Inferior parietal cortex (tissue), 1 donor: ENCODE results near the gene LSM4.
A peak's percentile ranks its signal among the peaks of the same experiment; 100 is the strongest.

Source experiments
- DNase-seq: peaks from one replicate; pipeline ENCODE4 v3.0.0-alpha.2; 2016; ENCODE audit errors: extremely low spot score

LSM4 gene

DNA sequence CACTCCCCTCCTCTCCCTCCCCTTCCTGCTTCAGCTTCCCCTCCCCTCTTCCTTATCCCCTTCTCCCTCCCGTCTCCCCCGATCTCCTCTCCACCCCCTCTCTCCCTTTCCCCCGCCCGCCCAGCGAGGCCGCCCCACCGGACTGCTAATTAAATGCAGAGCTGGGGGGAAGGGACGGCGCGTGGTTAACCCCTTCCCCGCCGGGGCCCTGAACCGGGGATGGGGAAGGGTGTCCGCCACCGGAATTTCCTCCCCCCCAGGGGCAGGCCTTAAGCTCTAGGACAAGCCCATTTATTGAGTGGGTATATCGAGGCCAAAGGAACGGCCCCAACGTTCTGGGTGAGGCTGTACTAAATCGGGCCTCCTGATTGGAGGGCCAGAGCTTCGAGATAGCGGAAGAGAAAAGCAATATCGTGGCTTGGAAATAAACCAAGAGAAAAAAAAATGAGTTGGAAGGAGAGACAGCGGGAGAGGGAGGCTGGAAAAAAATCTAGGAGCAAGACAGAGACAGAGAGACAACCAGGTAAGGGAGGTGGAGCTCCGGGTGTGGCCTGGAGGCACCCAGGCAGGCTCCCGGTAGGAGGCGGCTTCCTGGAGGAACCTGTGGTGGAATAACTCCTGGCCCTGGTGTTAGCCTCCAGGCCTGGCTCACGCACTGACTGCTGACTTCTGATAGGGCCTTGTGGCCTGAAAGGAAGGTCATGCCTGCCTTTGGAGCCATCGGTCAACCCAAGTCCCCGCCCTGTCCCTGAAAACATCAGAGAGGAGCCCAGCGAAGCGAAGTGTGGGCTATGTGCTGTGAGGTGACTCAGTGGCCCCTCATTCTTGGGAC is 29.9 kb downstream of the LSM4 start:
- DNase-seq, result no peak

DNA sequence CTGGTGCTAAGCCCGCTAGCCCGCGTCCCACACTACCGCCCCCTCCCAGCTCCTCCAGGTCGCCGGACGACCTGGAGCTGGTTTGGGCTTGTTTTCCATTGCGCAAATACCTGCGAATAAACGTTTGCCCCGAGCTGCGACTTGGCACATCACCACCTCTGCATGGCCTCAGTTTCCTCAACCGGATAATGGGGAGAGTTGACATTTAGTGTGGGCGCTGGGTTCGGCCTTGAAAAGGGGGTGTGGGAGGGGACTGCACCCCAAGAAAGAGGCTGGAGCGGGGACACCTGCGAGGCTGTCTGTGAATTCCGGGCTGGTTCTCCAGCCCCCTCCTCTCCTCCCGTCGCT is 30.4 kb downstream of the LSM4 start:
- DNase-seq, result no peak

DNA sequence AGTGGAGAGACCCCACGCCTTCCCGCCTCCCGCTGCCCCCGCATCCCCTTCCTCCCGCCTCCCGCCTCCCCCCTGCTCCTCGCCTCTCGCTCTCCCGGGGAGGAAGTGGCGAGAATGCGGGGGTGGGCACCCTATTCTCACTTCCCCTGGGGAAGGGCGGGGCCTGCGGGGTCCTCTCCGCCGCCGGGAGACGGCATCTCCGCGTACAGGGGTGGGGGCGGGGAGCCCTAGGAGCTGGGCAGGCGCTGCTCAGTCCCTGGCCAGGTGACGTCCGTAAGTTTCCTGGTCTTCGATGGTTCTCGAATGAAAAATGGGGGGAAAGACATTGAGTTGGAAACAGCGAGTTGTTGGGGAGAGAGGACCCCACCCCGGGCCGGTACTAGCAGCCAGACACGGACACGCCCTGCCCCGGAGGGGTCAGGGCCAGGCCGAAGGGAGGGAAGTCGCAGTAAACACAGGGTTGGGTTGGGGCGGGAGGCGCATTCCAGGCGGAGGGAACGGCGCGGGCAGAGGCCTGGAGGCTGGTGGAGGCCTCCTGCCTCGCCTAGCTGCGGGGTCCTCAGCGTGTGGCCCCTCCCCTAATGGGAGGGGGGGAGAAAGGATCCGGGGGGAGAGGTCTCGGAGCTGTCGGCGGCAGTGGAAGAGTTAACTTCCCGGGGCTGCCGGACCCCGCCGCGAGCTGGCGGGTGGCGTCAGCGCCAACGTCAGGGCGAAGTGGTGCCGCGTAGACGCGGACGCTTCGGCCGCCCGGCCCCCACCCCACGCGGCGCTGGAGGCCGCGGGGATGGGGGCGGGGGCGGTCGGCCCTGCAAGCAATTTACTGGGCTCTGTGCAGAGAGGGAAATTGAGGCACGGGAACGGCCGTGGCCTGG is 31.1 kb downstream of the LSM4 start:
- peak; percentile 71 for DNase-seq

DNA sequence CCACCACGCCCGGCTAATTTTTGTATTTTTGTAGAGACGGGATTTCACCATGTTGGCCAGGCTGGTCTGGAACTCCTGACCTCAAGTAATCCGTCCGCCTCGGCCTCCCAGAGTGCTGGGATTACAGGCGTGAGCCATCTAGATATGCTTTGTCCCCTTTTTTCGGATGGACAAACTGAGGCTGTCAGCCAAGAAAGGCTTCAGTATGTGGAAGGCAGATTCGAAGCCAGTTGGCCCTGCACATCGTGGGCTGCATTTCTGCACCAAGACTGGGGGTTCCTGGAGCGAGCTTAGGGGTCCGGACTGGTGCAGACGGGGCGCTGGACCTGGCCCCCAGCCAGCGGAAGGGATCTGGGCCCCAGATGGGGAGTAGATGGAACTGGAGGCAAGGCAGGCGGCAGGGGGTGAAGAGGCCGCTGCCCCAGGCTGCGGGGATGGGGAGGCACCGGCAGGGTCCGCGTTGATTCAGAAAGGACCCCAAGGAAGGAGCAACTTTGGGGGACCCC is 31.8 kb downstream of the LSM4 start:
- DNase-seq, result no peak

DNA sequence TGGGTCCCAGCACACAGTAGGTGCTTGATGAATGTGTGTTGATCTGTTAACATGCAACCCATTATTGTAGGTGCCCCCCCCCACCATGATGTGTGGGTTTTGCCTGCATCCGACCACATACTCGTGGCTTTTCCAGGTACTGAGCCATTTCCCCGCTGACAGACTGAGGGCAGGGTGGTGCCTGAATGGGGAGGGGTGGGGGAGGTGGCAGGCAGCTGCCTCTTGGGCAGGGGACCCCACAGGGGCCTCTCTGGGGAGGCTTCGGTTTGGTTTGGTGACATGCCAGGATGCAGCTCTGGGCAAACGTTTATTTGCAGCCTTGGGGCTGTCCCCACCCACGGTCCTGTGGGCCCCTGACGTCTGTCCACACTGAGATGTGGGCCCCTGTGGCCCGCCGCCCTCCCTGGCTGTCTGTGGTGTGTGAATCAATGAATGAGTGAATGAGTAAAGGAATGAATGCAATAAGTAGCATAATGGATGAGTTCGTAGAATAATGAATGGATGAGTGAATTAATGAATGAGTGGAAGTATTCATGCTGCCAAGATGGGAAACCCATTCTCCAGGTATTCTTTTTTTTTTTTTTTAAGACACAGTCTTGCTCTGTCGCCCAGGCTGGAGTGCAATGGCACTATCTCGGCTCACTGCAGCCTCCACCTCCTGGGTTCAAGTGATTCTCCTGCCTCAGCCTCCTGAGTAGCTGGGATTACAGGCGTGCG is 32.4 kb downstream of the LSM4 start:
- DNase-seq, result no peak

DNA sequence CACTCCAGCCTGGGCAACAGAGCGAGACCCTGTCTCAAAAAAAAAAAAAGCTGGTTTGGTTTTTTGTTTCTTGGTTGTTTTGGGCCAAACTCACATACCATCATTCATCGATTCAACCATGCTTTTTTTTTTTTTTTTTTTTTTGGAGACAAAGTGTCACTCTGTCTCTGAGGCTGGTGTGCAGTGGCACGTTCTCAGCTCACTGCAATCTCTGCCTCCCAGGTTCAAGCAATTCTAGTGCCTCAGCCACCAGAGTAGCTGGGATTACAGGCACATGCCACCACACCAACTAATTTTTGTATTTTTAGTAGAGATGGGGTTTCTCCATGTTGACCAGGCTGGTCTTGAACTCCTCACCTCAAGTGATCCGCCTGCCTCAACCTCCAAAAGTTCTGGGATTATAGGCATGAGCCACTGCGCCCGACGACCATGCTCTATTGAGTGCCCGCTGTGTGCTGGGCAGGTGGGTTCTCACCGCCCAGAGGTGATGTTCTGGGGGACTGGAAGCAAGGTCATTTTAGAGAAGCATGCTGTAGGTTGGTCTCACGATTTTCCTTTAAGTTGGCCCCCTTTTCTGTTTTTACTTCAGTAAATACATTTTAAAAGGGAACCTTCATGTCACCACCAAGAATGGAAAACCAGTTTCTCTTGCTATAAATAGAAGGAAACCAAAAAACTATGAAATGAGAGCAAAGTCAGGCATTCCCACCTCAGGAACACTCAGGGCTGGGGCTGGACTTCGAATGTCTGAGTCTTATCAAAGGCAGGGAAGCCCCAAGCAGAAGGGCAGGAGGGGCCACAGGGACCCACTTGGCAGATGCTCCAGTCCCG is 33.2 kb downstream of the LSM4 start:
- DNase-seq, result no peak

DNA sequence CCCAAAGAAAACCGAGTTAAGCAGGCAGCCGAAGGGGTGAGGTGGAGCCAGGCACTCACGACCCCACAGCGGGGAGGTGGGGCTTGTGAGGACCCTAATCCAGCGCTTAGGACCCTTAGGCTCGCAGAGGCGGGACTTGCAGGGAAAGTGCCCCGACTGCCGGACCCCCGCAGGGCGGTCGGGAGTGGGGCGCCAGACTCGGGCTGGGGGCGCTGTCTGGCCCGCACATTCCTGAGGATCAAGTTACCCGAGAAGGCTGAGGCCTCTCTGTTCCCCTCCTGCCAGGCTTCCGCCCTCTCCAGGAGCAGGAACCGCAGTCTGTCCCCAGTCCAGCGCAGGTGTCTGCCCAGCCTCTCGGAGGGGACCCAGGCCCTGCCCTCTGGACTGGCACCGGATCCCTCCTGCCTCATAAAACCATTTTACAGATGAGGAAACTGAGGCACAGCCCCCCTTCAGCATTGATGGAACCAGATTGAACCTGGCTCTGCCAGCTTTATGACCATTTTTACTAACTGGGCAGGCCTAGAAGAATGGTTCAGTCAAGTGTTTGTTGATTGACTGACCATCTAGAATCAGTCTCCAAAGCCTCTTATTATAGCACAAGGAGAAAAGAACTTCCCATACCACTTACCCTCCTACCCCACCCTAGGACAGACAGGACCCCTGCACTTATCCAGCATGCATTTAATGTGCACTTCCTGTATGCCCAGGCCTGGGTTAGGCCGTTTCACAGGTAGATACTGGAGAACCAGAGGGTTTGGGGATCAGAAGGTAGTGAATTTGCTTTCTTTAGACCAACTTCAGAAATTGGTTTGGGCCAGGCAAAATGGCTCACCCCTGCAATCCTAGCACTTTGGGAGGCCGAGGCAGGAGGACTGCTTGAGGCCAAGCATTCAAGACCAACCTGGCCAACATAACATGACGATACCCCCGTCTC is 34.8 kb downstream of the LSM4 start:
- no peak for DNase-seq

DNA sequence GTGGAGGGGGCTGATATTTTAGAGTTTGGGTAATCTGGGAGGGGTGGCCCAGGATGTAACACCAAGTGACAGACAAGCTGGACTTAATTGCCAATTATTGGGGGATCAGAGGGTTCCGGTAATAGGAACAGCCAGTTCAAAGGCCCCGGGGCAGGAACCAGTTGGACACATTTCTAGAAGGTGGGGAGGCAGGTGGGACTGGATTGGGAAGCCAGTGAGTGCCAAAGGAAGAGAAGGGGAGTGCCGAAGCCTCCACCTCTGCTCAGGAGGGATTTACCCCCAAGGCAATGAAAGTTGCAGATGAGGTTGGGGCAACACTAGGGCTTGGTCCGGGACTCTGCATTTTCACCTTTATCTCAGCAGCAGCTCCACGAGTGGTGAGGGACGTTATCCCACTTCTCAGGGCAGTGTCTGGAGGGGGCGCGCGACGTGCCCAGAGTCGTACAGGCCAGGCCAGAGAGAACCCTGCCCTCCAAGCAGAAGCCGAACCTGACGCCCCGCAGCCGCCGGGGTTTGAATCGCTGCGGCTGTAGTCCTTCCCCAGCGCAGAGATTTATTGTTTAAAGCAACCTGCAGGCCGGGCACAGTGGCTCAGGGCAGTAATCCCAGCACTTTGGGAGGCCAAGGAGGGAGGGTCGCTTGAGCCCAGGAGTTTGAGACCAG is 35.8 kb downstream of the LSM4 start:
- DNase-seq, result no peak

DNA sequence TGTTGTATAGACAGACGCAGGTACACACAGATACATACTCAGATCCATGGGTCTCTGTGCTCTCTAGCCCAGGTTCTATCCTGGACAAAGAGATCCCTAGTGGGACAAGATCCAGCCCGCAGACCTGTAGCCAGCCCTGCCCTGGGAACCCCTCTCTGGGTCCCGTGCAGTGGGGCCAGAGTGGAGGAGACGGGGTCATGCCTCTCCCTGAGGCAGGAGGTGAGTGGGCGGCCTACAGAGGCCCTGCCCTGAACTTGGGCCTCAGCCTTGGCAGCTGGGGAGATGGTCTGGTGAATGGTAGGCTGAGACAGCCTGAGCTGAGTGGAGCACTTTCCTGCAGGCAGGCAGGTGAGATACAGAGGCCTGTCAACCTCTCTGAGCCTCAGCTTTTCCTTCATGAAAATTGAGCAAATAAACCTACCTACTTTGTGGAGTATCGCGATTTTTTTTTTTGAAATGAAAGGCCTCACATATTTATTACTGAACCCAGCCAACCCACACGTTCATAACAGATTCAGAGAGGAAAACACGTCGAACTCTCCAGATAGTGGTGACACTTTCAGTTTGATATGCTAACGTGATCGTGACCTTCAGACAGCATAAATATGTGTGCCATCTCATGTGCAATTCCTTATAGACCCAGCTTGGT is 38.0 kb downstream of the LSM4 start:
- no peak for DNase-seq

DNA sequence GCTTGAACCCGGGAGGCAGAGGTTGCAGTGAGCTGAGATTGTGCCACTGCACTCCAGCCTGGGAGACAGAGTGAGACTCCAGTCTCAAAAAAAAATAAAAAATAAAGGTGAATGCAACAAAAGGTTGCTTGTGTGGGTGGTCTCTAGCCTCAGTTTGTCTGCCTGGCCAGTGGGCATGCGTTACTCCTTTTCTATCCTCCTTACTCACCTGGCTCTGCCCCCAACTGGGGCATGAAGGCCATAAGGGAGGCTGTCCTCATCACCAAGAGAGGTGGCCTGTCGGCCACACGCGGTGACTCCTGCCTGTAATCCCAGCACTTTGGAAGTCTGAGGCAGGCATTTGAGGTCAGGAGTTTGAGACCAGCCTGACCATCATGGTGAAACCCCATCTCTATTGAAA is 39.5 kb downstream of the LSM4 start:
- no peak for DNase-seq

DNA sequence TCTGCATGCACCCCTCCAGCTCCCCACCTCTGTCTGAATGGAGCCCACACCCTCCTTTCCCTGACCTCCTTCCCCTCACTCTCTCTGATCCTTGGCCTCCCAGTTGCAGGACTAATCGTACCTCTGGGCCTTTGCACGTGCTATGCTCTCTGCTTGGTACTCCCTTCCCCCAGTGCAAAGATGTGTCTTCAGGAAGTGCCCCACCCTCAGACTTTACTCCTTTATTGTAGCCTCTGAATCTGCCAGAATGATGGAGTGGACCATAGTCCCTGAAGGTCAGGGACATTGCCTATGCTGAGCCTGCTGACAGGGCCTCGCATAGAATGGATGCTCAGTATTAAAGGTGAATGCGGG is 40.1 kb downstream of the LSM4 start:
- DNase-seq, result no peak

DNA sequence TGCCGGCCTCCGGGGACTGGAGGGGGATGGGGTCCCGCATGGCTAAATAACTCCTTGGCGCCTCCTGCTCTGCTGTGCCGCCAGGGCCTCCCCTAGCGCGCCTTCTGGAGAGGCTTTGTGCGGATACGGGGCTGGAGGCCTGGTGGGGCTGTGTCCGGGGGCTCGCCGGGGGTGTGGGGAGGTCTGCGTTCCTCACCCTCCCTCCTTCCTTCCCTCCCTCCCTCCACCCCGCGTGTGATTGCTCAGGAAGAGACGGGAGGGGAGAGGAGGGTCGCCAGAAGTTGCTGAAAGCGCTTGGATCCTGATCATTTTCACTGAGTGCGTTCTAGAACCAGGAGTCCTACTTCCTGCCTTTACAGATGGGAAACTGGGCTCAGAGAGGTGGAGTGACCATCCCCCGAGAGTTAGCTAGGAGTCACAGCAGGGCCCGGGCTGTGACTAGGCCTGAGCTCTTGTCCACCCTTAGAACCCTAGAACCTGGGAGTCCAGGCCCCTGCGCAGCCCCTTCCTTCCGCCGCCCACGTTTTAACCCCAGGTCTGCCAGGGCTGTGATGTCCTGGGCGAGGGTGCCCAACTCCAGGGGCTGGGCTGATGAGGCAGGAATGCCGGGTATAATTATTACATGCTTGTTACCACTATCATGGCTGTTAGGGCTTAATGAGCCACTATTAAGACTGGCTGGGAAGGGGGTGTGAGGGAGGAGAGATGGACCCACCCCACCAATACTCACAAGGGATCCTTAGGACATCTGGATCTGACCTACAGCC is 40.7 kb downstream of the LSM4 start:
- no peak for DNase-seq

DNA sequence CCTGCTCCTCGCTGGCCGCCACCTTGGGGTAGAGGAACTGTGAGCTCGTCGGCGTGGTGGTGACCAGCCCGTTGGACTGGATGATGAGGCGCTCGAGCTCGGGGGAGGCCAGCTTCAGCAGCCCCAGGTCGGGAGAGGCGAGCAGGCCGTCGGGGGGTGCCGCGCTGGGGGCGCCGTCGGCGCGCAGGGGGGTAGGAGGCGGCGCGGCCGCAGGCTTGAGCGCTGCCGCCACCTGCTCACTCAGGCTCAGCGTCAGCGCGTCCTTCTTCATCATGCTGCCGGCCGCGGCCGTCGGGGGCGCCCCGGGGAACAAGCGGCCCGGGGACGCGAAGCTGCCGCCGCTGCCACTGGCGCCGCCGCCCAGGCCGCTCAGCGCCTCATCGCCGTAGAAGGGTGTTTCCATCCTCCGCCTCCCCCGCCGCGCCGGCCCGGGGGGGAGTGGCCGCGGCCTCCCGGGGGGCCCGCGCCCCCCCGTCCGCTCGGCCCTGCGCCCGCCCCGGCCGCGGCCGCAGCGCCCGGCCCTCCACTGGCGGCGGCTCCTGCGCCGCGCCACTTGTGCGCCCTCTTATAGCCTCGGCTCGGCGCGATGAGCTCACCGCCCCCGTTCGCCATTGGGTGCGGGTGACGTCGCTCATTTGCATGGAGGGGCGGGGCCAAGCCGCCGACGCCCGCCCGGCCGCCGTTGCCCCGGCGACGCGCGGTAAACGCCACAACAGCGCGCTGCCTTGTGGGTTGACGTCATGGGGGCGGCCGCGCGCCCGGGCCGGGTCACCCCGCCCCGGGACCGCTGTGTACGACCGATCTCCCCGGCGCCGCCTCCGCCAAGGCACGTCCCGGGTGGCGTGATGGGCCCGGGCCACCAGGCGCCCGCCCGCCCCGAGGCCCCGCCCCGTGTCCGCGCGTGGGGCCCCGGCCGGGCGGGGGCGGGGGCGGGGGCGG is 41.5 kb downstream of the LSM4 start, which contains the start of gene JUND:
JUND (minus strand) TSS at position 541 of the 939 bp plus-strand sequence; CDS start at position 403, 138 bp downstream.
- DNase-seq, result peak; percentile 96

DNA sequence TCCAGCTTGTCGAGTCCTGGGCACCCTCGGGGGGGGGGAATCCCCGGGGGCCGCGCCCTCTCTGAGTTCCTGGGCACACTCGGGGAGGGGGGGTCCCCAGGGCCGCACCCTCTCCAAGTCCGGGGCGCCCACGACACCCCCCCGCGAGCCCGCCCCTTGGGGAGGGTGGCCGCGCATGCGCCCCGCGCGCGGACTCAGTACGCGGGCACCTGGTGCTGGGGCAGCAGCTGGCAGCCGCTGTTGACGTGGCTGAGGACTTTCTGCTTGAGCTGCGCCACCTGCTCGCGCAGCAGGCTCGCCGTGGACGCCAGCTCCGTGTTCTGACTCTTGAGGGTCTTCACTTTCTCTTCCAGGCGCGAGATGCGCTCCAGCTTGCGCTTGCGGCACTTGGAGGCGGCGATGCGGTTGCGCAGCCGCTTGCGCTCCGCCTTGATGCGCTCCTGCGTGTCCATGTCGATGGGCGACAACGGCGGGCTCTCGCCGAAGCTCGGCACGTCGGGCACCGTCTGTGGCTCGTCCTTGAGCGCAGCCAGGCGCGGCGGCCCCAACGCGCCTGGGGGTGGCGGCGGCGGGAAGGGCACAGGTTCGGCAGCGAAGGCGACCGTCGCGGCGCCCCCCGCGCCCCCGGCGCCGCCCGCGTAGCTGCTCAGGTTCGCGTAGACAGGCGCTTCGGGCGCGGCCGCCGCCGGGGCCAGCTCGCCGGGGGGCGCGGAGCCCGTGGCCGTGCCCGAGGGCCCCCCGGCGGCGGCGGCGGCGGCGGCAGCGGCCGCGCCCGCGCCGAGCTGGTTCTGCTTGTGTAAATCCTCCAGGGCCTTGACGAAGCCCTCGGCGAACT is 42.4 kb downstream of the LSM4 start:
- DNase-seq, result peak; percentile 72

DNA sequence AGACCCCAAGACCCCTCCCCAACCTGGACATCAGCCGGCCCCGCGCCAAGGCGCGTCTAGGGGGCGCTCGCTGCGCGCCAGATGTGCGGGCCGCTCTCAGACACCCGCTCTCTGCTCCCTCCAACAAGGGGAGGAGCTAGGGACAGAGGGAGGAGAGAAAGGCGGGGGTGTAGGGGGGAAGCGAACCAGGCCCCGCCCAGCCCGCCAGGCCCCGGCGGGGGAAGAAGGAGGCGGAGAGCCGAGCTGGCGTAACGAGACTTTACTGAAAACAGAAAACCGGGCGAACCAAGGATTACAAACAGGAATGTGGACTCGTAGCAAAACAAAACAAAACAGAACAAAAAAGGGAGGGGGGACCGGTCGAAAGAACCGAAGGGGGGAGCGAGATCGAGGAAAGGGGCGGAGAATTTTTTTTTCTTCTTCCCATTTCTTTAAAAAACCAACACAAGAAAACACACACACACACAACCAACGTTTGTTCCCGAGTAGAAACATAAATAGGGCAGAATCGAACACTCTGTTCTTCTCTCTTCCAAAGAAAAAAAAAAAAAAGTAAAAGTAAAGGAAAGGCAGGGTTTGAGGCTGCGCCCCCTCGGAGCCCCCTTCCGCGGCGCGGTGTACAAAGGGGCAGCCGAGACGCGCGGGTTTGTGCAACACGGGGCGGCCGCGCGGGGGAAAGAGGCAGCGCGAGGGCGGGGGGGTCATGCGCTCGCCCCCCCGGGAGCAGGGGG is 43.2 kb downstream of the LSM4 start:
- DNase-seq, result peak; percentile 94

DNA sequence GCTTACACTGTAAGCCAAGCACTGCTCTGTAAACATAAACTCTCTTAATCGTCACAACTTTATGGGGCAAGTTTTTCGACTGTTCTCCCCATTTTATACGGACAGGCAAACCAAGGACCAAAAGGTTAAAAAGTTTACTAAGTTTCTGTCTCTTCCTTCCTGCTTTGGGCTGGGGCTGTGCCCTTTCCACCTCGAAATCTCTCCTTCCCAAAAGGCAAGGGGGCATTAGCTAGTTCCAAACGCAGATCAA is 43.7 kb downstream of the LSM4 start:
- no peak for DNase-seq
